Thyroid gland (tissue), 4 donors: ENCODE data around the gene CFAP69.

ENCODE experiments used
- CTCF ChIP-seq, 6 experiments: fragments of 200-600 bp in 3 of 6; fragments of 450-650 bp in 3 of 6; sonication (generic) in 3 of 6; IDR thresholded peaks; one replicate each; pipeline ENCODE4 v1.5.1; 2016 to 2019; ENCODE audit warnings: antibody characterized with exemption in 6 of 6, mild to moderate bottlenecking in 2 of 6, inconsistent platforms in 1 of 6, moderate library complexity in 1 of 6
- POLR2A ChIP-seq, 2 donors: fragments of 450-650 bp; IDR thresholded peaks; one replicate each; pipeline ENCODE4 v1.6.1; 2017; ENCODE audit warnings: antibody characterized with exemption in 2 of 2, mild to moderate bottlenecking in 2 of 2, moderate library complexity in 1 of 2

- TF ChIP-seq CTCF (IDR thresholded peaks at IDR 0.05), result no peak
- no peak for TF ChIP-seq POLR2A (IDR thresholded peaks at IDR 0.05)
Observed at GRCh38 chr7:90216771-90217170, 28.2 kb upstream of the CFAP69 start.
